Esophagus (tissue), 2 donors: ENCODE measurements around the gene PSG7. TPM values are rescaled to one million over a fixed set of nuclear protein-coding genes. Genes with fewer than 3 reads are reported as not detected.
"Not testable (repeated sequence)": the region's sequence is repeated elsewhere in the genome, so short reads cannot be mapped to it uniquely, and the experiment has no call there.

Experiments used
- H3K27ac ChIP-seq, 2 donors: one replicate each; pipeline ENCODE4 v1.5.1; 2013; ENCODE audit warnings: low read depth in 2 of 2, mild to moderate bottlenecking in 2 of 2, inconsistent platforms in 1 of 2, low read length in 1 of 2, moderate library complexity in 1 of 2
- H3K27me3 ChIP-seq, 2 donors: one replicate each; pipeline ENCODE4 v1.6.1; 2013; ENCODE audit warnings: low read length in 2 of 2, control low read depth in 1 of 2, mild to moderate bottlenecking in 1 of 2; ENCODE audit not compliant: insufficient read depth in 2 of 2, control insufficient read depth in 1 of 2
- H3K36me3 ChIP-seq, 2 donors: one replicate each; pipeline ENCODE4 v1.6.1; 2013; ENCODE audit warnings: low read length in 1 of 2; ENCODE audit not compliant: control insufficient read depth in 2 of 2, insufficient read depth in 2 of 2
- H3K4me1 ChIP-seq, 2 donors: one replicate each; pipeline ENCODE4 v1.6.1; 2013; ENCODE audit warnings: low read length in 1 of 2; ENCODE audit not compliant: control insufficient read depth in 2 of 2, insufficient read depth in 2 of 2
- H3K4me3 ChIP-seq, 2 donors: one replicate each; pipeline ENCODE4 v1.5.1; 2013; ENCODE audit warnings: low read length in 2 of 2, mild to moderate bottlenecking in 2 of 2, low read depth in 1 of 2, moderate library complexity in 1 of 2
- H3K9me3 ChIP-seq, 2 donors: one replicate each; pipeline ENCODE4 v1.6.1; 2013; ENCODE audit warnings: mild to moderate bottlenecking in 2 of 2, low read depth in 1 of 2, low read length in 1 of 2, moderate library complexity in 1 of 2; ENCODE audit not compliant: control insufficient read depth in 2 of 2, insufficient read depth in 1 of 2
- WGBS, 2 donors: extraction: QIAGEN DNeasy Blood & Tissue Kit; methylation state at CpG; one replicate each; pipeline ENCODE4 v1.1.7; 2013; 5-methylcytosine and 5-hydroxymethylcytosine counted together
- polyA plus RNA-seq, 2 donors: library from polyadenylated mRNA; stranded (reverse); fragments of 200-250 nt; gene quantifications; one replicate each; pipeline ENCODE4 v1.2.3, GENCODE V29; 2013
- donor health status: healthy with polysubstance abuse.
- donor health status: Bipolar disorder and iron deficiency.

The PSG7 gene
- polyA plus RNA-seq, 2 donors = not detected

GRCh38 chr19:42934183-42934582 lies 2.8 kb downstream of the PSG7 start:
- not testable (repeated sequence) for H3K4me3 ChIP-seq, H3K27me3 ChIP-seq, H3K36me3 ChIP-seq, H3K4me1 ChIP-seq, H3K9me3 ChIP-seq
- H3K27ac ChIP-seq = peak overlapping the region in 1 of 2 donors; percentile 10

- WGBS, 2 donors = 47 to 71% methylated on average over 3 of the region's 3 CpGs
- H3K4me1 ChIP-seq, H3K4me3 ChIP-seq: not testable (repeated sequence)
Observed at GRCh38 chr19:42933412-42933811, 3.6 kb downstream of the PSG7 start.

GRCh38 chr19:42932485-42933101 lies 4.4 kb downstream of the PSG7 start:
- not testable (repeated sequence) for H3K9me3 ChIP-seq, H3K27me3 ChIP-seq, H3K27ac ChIP-seq, H3K4me1 ChIP-seq, H3K4me3 ChIP-seq, H3K36me3 ChIP-seq
- WGBS, 2 donors = 39 to 45% methylated on average over 5 of the region's 5 CpGs

More at GRCh38 chr19:42933412-42933811, 3.6 kb downstream of the PSG7 start:
- not testable (repeated sequence) for H3K9me3 ChIP-seq, H3K36me3 ChIP-seq, H3K27me3 ChIP-seq, H3K27ac ChIP-seq

DNA sequence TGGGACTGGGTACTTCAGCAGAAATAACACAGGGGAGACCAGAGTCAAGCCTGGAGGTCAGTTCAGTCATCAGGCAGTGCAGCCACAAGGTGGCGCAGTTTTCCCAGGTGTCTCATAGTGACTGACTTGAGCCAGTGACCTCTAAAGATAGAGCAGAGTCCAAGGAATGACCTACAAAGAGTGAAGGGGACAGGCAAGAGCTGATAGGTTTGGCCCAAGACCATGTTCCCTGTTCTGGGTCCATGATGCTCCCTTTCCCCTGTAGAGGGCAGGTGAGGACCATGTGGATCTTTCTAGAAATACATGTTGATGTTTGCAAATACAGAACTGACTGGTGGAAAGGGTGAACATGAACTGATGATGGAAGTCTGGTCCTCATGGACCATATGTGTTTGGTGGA lies 6.8 kb downstream of the PSG7 start:
- H3K27me3 ChIP-seq, H3K9me3 ChIP-seq, H3K36me3 ChIP-seq, H3K4me1 ChIP-seq, H3K27ac ChIP-seq, H3K4me3 ChIP-seq: not testable (repeated sequence)
- WGBS, 2 donors = 6 to 10% methylated on average over 1 of the region's 1 CpG

GRCh38 chr19:42928896-42929295 lies 8.1 kb downstream of the PSG7 start:
- H3K27ac ChIP-seq = no peak overlapping the region
- WGBS, 2 donors = 84 to 88% methylated on average over 3 of the region's 3 CpGs
- no peaks in the 10 kb centered on the region for H3K27me3 ChIP-seq
- no peak overlapping the region for H3K4me3 ChIP-seq
- no peaks in the 10 kb centered on the region for H3K4me1 ChIP-seq
- no peaks in the 10 kb centered on the region for H3K9me3 ChIP-seq
- H3K36me3 ChIP-seq = no peaks in the 10 kb centered on the region

- Histone ChIP-seq H3K4me1 (no peaks in the 10 kb centered on the region), H3K36me3 (no peaks in the 10 kb centered on the region), H3K4me3 (no peak overlapping the region), H3K27ac (no peak overlapping the region), H3K9me3 (no peaks in the 10 kb centered on the region), H3K27me3 (no peaks in the 10 kb centered on the region)
- WGBS, 2 donors = 52 to 62% methylated on average over 2 of the region's 2 CpGs
Observed at GRCh38 chr19:42926781-42927180, 10.2 kb downstream of the PSG7 start.

- H3K9me3 ChIP-seq, H3K36me3 ChIP-seq, H3K27me3 ChIP-seq, H3K4me3 ChIP-seq, H3K4me1 ChIP-seq, H3K27ac ChIP-seq: not testable (repeated sequence)
- WGBS, 2 donors = 44 to 54% methylated on average over 9 of the region's 9 CpGs
Observed at GRCh38 chr19:42923106-42923505, 13.9 kb downstream of the PSG7 start.

- not testable (repeated sequence) for H3K4me3 ChIP-seq, H3K27ac ChIP-seq, H3K4me1 ChIP-seq, H3K9me3 ChIP-seq, H3K27me3 ChIP-seq, H3K36me3 ChIP-seq
Observed at GRCh38 chr19:42920971-42921370, 16.0 kb downstream of the PSG7 start.

DNA sequence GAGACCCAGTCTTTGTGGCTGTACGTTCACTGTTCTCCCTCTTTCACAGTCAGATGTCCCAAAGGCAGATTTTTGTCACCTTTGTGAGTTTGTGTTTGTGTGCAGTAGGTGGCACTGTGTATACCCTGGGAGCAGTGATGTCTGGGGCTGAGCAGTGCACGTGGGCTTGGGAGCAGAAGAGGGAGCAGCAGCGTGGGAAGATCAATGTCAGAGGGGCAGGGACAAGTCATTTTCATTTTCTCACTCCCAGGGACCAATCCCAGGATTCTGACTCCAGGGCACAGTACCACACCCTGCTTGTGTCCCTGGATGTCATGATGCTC lies 17.3 kb downstream of the PSG7 start:
- H3K9me3 ChIP-seq = no peaks in the 10 kb centered on the region
- H3K27ac ChIP-seq = no peak overlapping the region
- 12 to 20% methylated on average over 3 of the region's 3 CpGs for WGBS, 2 donors
- H3K4me1 ChIP-seq = no peaks in the 10 kb centered on the region
- no peaks in the 10 kb centered on the region for H3K36me3 ChIP-seq
- H3K27me3 ChIP-seq = no peaks in the 10 kb centered on the region
- H3K4me3 ChIP-seq = no peak overlapping the region

DNA sequence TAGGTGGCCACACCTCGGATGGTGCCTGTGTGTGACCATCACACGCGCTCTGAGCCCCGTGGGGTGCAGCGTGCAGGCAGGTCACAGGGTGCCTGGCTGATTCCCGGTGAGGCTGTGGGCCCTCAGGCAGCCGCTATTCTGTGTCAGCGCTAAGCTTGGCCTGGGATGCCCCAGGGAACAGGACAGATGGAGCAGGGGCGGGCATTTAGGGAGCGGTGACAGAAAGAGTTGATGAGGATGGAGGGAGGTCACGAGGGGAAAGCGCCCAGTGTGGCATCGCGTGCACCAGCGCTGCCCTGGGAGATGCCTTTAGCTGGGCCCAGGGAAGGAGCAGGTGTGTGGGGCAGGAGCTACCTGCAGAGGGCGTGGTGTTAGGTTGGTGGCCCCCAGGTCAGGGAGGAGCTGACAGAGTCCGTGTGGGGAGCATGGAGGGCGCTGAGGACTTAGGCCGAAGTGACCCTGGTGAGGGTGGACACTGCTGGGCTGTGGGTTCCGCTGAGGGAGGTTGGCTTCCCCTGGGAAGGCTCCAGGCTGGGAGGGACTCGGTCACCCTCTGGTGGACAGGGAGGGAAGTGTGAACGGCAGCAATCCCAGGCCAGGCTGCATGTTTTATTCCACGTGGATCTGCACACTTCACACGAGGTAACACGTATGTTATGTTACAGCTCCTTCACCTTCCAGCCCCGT lies 17.8 kb downstream of the PSG7 start:
- H3K9me3 ChIP-seq, H3K27ac ChIP-seq, H3K4me3 ChIP-seq, H3K4me1 ChIP-seq, H3K36me3 ChIP-seq, H3K27me3 ChIP-seq: not testable (repeated sequence)
- WGBS, 2 donors = 69 to 74% methylated on average over 26 of the region's 26 CpGs
